Measurements from ENCODE around the gene MED12L.
A peak's percentile ranks its signal among the peaks of the same experiment; 100 is the strongest.
"Not testable (repeated sequence)": the region's sequence is repeated elsewhere in the genome, so short reads cannot be mapped to it uniquely, and the experiment has no call there.

The MED12L gene
- total RNA-seq: 0.96 to 3.2 reads per million in 2 experiments

- DNase-seq (ENCODE audit: low read depth): no peak
These were observed at the start of gene MED12L for GRCh38 chr3:151085227-151085888. Gene MED12L, plus strand, starts transcription at chr3:151085664. Its CDS starts 1,263 bp downstream, at chr3:151086927.

GRCh38 chr3:151037746-151038477 lies 47.6 kb upstream of the MED12L start:
- no peak for DNase-seq (ENCODE audit: low read depth)

DNA sequence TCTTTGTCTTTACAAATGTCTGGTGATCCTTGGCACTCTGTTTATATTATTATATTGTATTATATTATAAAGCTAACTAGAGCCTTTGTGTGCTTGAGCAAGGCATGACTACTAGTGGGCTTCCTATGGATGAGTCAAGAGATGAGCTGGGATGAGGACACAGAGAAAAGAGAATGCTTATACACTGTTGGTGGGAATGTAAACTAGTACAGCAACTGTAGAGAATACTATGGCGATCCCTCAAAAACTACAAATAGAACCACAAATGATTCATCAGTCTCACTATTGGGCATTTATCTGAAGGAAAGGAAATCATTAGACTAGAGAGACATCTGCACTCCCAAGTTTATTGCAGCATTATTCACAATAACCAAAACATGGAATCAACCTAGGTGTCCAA lies 40.8 kb upstream of the MED12L start:
- no peak for DNase-seq (ENCODE audit: low read depth)

DNA sequence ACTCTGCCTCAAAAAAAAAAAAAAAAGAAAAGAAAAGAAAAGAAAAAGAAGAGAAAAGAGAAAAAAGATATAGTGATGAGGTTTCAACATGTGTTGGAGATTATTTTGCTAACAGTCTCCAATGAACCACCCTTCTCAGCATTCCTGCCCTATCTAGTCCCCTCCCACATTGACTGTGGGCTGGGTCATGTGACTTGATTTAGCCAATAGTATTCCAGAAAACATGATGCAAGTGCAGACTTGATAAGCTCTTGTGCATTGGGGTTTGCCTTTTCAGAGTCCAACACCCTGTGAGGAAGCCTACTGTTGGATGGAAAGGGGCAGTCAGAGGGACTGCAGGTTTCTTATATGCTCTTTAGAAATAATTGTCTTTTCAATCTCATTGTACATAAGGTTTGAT lies 37.8 kb upstream of the MED12L start:
- DNase-seq (ENCODE audit: low read depth): no peak

GRCh38 chr3:151051533-151051932 lies 33.9 kb upstream of the MED12L start:
- no peak for DNase-seq (ENCODE audit: low read depth)

- DNase-seq (ENCODE audit: low read depth): no peak
These were observed 33.1 kb upstream of the MED12L start for GRCh38 chr3:151052346-151052745.

GRCh38 chr3:151052756-151053155 lies 32.7 kb upstream of the MED12L start:
- DNase-seq (ENCODE audit: low read depth): no peak

GRCh38 chr3:151058740-151059139 lies 26.7 kb upstream of the MED12L start:
- no peak for DNase-seq (ENCODE audit: low read depth)

DNA sequence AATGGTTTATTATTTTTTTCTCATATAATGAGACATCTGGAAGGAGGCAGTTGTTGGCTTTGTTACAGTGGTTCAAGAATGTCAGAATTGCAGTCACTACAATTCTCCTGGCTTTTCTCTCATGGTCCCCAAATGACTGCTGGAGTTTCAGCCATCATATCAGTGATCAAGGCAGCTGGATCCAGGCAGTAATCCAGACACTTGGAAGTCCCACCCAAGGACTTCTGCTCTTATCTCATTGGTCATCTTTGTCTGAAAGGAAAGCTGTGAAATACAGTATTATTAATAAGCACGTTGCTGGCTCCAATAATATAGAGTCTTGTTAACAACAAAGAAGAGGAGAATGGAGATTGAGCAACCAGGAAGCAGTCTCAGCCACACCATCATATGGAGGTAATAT lies 22.9 kb upstream of the MED12L start:
- no peak for DNase-seq (ENCODE audit: low read depth)

- DNase-seq (ENCODE audit: low read depth): no peak
These were observed 18.3 kb upstream of the MED12L start for GRCh38 chr3:151067158-151067557.

GRCh38 chr3:151072842-151073241 lies 12.6 kb upstream of the MED12L start:
- DNase-seq (ENCODE audit: low read depth): not testable (repeated sequence)

DNA sequence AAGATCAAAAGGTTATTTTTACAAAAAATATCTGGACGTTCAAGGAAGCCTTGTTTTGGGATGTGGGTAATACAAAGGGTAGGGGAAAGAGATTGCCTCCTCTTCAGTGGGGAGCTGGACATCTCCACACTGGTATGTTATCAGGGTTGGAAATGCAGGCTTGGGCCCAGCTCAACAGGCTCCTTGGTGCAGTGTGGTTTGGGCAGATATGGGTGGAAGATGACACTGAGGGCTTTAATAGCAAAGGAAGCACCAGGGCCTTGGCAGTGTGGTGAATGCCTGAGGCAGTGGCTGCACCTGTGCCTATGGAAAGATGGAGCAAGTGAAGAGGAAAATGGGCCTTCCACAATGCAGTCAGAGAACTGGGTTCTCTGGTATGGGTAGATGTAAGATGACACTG lies 11.2 kb upstream of the MED12L start:
- DNase-seq (ENCODE audit: low read depth): no peak

DNA sequence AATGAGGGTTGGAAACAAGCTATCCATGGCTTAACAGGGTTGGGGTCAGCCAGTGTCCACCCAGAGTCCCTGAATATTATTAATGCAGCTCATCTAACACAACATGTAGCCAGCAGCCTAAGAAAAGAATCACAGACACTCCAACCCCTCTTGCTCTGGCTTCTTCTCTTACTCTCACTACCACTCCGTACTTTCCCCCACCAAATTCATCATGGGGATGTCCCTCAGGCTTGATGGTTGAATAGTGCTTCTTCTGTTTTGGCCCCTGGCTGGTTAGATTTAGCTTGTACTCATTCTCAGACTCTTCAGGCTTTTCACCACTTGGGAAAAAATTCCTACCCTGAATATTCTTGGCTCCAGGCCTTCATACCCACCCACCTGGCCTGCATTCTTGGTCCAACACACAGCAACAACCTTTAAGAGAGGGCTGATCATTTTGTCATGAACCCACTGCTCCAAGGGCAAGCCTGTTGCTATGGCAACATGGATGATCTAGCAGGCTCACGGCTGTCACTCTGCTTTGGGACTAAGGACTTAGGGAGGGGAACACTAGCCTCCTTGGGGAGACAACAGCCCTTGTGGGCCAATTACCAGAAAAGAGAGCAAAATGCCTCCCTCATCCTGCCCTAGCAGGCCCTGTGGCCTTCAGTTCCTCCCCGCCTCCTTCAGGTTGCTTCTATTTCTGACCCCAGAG lies 9.4 kb upstream of the MED12L start:
- DNase-seq (ENCODE audit: low read depth): no peak

- no peak for DNase-seq (ENCODE audit: low read depth)
These were observed 8.8 kb upstream of the MED12L start for GRCh38 chr3:151076626-151077025.

- not testable (repeated sequence) for DNase-seq (ENCODE audit: low read depth)
These were observed 4.4 kb upstream of the MED12L start for GRCh38 chr3:151081082-151081481.

DNA sequence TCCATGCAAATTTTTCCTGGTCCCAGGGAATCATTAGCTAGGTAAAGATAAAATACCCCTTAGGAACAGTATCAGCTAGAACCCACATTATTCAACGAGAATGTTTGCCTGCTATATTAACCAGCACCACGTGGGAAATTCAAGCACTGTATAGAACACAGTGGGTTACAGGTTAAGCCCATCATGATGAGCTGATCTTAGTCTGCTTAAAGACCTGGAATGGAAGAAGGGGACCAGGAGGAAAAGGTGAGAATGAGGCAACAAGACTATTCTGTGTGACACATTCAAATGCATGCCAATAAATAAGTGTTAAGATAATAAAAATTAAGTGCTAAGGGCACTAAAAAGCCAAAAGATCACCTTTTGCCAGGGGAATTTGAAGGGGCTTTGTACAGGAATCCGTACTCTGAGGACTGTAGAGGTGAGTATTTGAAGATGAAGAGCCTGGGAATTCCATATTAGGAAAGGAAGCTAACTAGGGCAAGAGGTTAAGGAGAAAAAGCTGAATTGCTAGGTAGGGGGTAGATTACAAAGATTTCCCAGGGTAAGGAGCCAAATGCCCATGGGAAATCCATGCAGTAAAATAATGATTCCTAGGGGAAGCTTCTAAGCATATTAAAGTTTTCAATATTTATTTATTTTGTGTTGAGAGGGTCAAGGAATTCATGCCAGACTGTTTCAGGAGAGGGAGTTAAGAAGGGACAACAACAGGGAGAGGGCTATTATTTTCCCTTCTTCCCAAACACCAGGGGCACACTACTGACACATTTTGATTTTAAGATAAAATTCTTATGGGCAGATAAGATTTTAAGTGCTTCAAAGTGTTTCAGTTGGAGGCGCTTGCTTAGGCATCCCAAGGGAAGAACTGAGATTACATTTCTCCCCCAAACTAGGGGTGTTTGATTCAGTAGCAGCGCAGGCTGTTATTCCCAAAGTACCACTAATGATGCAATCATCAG lies 2.3 kb upstream of the MED12L start:
- DNase-seq (ENCODE audit: low read depth): no peak

GRCh38 chr3:151084893-151085226 lies 604 bp upstream of the MED12L start:
- no peak for DNase-seq (ENCODE audit: low read depth)

GRCh38 chr3:151085889-151086483 lies 522 bp downstream of the MED12L start:
- DNase-seq (ENCODE audit: low read depth): no peak

DNA sequence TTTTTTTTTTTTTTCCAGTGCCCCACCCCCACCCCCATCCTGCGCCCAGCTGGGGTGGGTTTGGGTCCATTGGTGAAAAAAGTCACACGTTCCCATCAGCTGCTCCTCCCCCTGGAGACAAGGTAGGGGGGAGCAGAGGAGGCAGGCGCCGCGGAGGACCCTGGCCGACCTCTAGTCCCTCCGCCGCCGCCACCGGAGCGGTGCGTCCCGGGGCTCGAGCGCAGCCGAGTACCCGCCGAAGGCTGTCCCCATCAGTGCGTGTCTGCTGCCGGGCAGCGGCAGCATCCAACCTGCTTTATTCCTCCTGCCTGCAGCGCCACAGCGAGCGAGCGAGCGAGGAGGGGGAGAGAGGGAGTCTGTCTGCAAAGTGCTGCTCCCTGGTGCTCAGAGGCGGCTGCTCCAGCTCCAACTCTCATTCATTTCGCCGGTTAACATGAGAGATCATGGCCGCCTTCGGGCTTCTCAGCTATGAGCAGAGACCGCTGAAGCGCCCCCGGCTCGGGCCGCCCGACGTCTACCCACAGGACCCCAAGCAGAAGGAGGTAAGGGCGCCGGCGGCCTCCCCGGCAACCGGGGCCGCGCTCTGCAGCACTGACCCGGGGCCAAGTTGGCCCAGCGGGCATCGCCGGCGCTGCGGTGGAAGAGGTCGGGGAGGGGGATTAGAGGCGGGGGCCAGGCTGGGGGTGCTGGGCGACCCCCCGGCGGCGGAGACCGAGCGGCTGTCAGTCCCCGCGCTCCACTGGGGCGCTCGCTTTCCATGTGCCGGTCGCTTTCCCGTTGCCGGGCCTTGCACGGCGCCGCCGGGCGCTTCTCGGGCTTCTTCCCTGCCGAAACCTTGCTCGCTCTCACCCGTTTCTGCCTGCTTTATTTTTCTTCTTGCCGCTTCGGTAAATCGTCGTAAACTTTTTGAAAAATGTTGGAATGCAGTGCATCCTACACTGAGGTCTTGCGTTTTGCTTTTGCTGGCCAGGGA lies 1.3 kb downstream of the MED12L start:
- peak; percentile 50 for DNase-seq (ENCODE audit: low read depth)

GRCh38 chr3:151087648-151088047 lies 2.2 kb downstream of the MED12L start:
- DNase-seq (ENCODE audit: low read depth): no peak

Data from T follicular helper cell (primary cell).